OCI-LY1 (cell line): ENCODE measurements around the gene PLCG1.

Source experiments
- H2AFZ ChIP-seq: fragments of 200-600 bp; sonication (generic), shearing (Covaris generic); 2 replicates; pipeline ENCODE4 v1.6.0; 2014; ENCODE audit warnings: antibody characterized with exemption, mild to moderate bottlenecking, low read length
- H3F3A ChIP-seq: fragments of 200-600 bp; sonication (generic), shearing (Covaris generic); 2 replicates; pipeline ENCODE4 v1.6.0; 2014; ENCODE audit warnings: mild to moderate bottlenecking, antibody characterized with exemption, low read length, moderate library complexity; ENCODE audit not compliant: insufficient read depth
- H3K27ac ChIP-seq: fragments of 200-600 bp; sonication (generic); 2 replicates; pipeline ENCODE4 v1.5.1; 2014; ENCODE audit warnings: low read length, mixed run types, mild to moderate bottlenecking, low read depth; ENCODE audit not compliant: poor library complexity, severe bottlenecking
- H3K27me3 ChIP-seq: fragments of 200-600 bp; sonication (generic); 2 replicates; pipeline ENCODE4 v1.6.0; 2014; ENCODE audit warnings: antibody characterized with exemption, mild to moderate bottlenecking, low read length, moderate library complexity; ENCODE audit not compliant: insufficient read depth
- H3K36me3 ChIP-seq: fragments of 200-600 bp; sonication (generic); 2 replicates; pipeline ENCODE4 v1.6.1; 2014; ENCODE audit warnings: mild to moderate bottlenecking, antibody characterized with exemption, low read length, moderate library complexity, mixed read lengths; ENCODE audit not compliant: insufficient read depth
- H3K4me1 ChIP-seq: fragments of 200-600 bp; sonication (generic); 2 replicates; pipeline ENCODE4 v1.5.1; 2014; ENCODE audit warnings: mild to moderate bottlenecking, low read length, moderate library complexity; ENCODE audit not compliant: insufficient read depth, severe bottlenecking
- H3K4me2 ChIP-seq: fragments of 200-600 bp; sonication (generic), shearing (Covaris generic); 2 replicates; pipeline ENCODE4 v1.6.1; 2014; ENCODE audit warnings: low read length
- H3K4me3 ChIP-seq: fragments of 200-600 bp; sonication (generic); 2 replicates; pipeline ENCODE4 v1.5.1; 2014; ENCODE audit warnings: low read length, low read depth, mild to moderate bottlenecking, mixed read lengths; ENCODE audit not compliant: poor library complexity, severe bottlenecking
- H3K79me2 ChIP-seq: fragments of 200-600 bp; shearing (Covaris generic); 2 replicates; pipeline ENCODE4 v1.6.1; 2016; ENCODE audit warnings: mixed run types, low read length, mixed read lengths; ENCODE audit not compliant: insufficient read depth
- H3K9ac ChIP-seq: fragments of 200-600 bp; sonication (generic), shearing (Covaris generic); 2 replicates; pipeline ENCODE4 v1.6.1; 2014; ENCODE audit warnings: mild to moderate bottlenecking, low read length, mixed read lengths
- H3K9me2 ChIP-seq: fragments of 200-600 bp; sonication (generic), shearing (Covaris generic); 2 replicates; pipeline ENCODE4 v1.6.1; 2014; ENCODE audit warnings: low read depth, mild to moderate bottlenecking, low read length, mixed read lengths
- H3K9me3 ChIP-seq: fragments of 200-600 bp; shearing (Covaris generic); 2 replicates; pipeline ENCODE4 v1.6.1; 2014; ENCODE audit warnings: low read length, mixed read lengths
- H4K20me1 ChIP-seq: fragments of 200-600 bp; sonication (generic), shearing (Covaris generic); 2 replicates; pipeline ENCODE4 v1.6.0; 2016; ENCODE audit warnings: mild to moderate bottlenecking, low read length; ENCODE audit not compliant: insufficient read depth
- EZH2 ChIP-seq: fragments of 200-600 bp; sonication (generic), shearing (Covaris generic); IDR thresholded peaks from 2 replicates; pipeline ENCODE4 v1.8.0; 2017; ENCODE audit warnings: borderline replicate concordance, mixed run types, mild to moderate bottlenecking, antibody characterized with exemption, low read length, moderate library complexity, mixed read lengths
- TF ChIP-seq, protein P1 (sequence below): fragments of 200-600 bp; sonication (generic), shearing (Covaris generic); IDR thresholded peaks from 2 replicates; pipeline ENCODE4 v1.5.1; 2017; ENCODE audit warnings: mild to moderate bottlenecking, antibody characterized with exemption, low read length, moderate library complexity, mixed read lengths

The PLCG1 gene

DNA sequence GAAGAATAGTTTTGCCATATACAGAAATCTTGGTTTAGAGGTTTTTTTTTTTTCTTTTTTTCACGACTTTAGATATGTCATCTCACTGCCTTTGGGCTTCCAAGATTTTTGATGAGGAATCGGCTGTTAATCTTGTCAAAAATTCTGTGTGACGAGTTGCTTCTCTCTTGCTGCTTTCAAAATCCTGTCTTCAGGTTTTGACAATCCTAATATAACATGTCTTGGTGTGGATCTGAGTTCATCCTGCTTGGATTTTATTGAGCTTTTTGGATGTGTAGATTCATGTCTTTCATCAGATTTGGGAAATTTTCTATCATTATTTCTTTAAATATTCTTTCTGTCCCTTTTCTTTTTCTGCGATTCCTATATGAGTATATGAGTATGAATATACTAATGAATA, 61.1 kb downstream of the PLCG1 start:
- Histone ChIP-seq H3K4me1 (no peaks in the 10 kb centered on the region), H4K20me1 (no peaks in the 10 kb centered on the region), H3K9ac (no peak overlapping the region), H3K9me3 (peaks cover 6% of the 10 kb centered on the region; the same call in 1 of the 2 replicates), H3K79me2 (no peaks in the 10 kb centered on the region), H3K36me3 (no peaks in the 10 kb centered on the region), H3K4me2 (no peak overlapping the region), H2AFZ (no peak overlapping the region), H3K9me2 (no peaks in the 10 kb centered on the region), H3K4me3 (no peak overlapping the region), H3K27ac (no peak overlapping the region), H3F3A (no peaks in the 10 kb centered on the region), H3K27me3 (no peaks in the 10 kb centered on the region)
- no peak for TF ChIP-seq EZH2
- TF ChIP-seq, protein P1, sequence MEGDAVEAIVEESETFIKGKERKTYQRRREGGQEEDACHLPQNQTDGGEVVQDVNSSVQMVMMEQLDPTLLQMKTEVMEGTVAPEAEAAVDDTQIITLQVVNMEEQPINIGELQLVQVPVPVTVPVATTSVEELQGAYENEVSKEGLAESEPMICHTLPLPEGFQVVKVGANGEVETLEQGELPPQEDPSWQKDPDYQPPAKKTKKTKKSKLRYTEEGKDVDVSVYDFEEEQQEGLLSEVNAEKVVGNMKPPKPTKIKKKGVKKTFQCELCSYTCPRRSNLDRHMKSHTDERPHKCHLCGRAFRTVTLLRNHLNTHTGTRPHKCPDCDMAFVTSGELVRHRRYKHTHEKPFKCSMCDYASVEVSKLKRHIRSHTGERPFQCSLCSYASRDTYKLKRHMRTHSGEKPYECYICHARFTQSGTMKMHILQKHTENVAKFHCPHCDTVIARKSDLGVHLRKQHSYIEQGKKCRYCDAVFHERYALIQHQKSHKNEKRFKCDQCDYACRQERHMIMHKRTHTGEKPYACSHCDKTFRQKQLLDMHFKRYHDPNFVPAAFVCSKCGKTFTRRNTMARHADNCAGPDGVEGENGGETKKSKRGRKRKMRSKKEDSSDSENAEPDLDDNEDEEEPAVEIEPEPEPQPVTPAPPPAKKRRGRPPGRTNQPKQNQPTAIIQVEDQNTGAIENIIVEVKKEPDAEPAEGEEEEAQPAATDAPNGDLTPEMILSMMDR, result no peak

DNA sequence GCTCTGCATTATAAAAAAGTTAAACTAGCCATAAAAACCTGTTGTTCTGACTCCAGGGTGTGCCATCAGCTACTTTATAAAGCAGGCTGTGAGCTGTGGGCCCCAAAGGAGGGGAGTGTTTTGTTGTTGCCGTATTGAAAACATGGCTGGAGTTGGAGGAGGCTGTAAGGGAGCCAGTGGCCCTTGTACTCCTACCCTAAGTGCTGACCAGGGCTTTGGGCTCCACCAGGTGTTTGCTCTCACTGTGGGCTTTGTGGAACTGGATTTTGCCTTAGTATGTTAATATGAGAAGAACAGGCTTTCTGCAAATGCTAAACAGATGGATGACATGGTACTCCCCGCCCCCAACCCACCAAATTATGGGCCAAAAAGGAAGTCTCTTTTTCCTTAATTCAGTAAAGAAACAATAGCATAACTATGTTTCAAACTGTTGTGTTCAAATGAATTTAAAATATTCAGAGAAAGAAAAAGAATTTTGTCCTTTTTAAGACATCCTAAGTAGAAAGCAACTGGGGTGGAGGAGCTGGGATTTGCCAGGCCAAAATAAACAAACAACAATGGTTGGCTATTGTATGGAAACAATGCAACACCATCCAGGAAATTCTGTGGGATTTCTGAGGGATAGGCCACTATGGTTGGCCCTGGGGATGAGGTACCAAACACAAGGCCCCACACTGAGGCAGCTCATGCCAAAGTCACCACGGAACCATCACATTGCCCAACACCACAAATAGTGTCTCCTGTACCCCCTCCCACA, 63.3 kb downstream of the PLCG1 start:
- Histone ChIP-seq H3K4me1 (no peaks in the 10 kb centered on the region), H3F3A (no peaks in the 10 kb centered on the region), H3K4me2 (no peak overlapping the region), H3K4me3 (no peak overlapping the region), H3K9me2 (no peaks in the 10 kb centered on the region), H3K36me3 (peaks cover 10% of the 10 kb centered on the region), H3K27me3 (no peaks in the 10 kb centered on the region), H3K27ac (no peak overlapping the region), H3K9me3 (peaks cover 6% of the 10 kb centered on the region; the same call in 1 of the 2 replicates), H4K20me1 (no peaks in the 10 kb centered on the region), H2AFZ (no peak overlapping the region), H3K79me2 (no peaks in the 10 kb centered on the region), H3K9ac (no peak overlapping the region)
- TF ChIP-seq, protein P1, result no peak

DNA sequence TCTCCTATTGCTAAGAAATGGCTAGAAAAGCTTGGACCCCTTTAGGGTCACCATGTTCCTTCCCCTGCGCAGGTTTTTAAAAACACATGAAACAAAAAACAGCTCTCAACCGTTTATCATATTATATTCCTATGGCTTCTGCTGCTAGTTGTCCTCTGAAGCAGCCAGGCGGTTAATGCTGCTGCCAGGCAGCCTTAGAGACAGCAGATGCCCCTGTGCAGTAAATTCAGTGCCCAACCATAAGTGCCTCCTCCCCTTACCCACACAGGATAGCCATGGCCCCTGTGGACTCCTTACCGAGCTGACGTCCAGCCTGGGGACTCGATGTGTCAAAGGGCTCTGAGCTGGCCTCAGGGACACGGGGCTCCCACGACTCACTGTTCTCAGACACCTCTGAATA, 64.4 kb downstream of the PLCG1 start:
- Histone ChIP-seq H3K79me2 (no peaks in the 10 kb centered on the region), H3K9ac (no peak overlapping the region), H2AFZ (no peak overlapping the region), H3K9me3 (peaks cover 6% of the 10 kb centered on the region; the same call in 1 of the 2 replicates), H3K4me3 (no peak overlapping the region), H3K36me3 (peaks cover 10% of the 10 kb centered on the region), H3K4me1 (no peaks in the 10 kb centered on the region), H3F3A (no peaks in the 10 kb centered on the region), H4K20me1 (no peaks in the 10 kb centered on the region), H3K27ac (no peak overlapping the region), H3K27me3 (no peaks in the 10 kb centered on the region), H3K4me2 (no peak overlapping the region), H3K9me2 (no peaks in the 10 kb centered on the region)
- TF ChIP-seq EZH2, result no peak
- TF ChIP-seq, protein P1, result no peak
